Fibroblast of skin of abdomen (primary cell): ENCODE data around the gene GRIA3.
"Not testable (repeated sequence)": the region's sequence is repeated elsewhere in the genome, so short reads cannot be mapped to it uniquely, and the experiment has no call there.

ENCODE experiments used
- DNase-seq: peaks from one replicate; pipeline ENCODE4 v3.0.0-alpha.2; 2013

Gene GRIA3

GRCh38 chrX:123475068-123475724 is 291.1 kb downstream of the GRIA3 start:
- peak; percentile 11 for DNase-seq

- DNase-seq = no peak
Measured at GRCh38 chrX:123476611-123477219, 292.6 kb downstream of the GRIA3 start.

DNA sequence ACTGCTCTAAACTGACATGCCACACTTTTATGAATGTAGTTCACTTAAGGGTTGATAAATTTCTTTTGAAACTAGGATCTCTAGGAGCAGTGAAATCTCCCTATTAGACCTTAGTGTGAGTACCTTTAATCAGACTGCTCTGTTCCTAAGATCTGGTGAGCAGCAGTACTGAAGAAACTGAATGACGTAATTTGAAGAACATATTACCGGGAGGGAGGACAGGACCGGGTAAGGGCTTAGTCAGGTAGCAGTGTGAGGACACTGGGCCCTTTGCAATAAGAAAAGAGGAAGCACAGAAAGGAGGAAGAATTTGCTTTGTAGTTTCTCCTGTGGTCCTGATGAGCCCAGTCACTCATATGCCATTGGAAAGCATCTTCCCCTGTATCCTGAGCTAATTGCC is 293.6 kb downstream of the GRIA3 start:
- DNase-seq = no peak

- peak; percentile 31 for DNase-seq
Measured at GRCh38 chrX:123481913-123482851, 298.1 kb downstream of the GRIA3 start.

GRCh38 chrX:123486297-123486696 is 302.2 kb downstream of the GRIA3 start:
- no peak for DNase-seq

DNA sequence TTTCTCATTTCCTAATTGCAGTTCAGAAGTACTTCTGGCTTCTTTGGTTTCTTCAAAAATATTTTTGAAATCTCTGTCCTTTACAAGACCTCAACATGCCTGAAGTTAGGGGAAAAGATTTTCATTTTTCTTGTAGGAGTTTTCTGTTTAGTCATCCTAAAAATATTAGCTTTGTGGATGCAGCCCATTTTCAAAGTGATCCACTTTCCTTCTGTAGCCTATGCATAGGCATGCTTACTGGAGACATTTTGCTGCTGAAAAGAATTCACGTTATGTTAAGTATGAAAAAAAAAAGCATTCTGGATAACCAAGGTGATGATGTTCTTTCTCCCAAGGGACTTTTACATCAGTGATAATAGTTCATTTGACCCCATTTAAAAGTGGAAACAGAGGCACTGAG is 303.2 kb downstream of the GRIA3 start:
- peak; percentile 58 for DNase-seq

DNA sequence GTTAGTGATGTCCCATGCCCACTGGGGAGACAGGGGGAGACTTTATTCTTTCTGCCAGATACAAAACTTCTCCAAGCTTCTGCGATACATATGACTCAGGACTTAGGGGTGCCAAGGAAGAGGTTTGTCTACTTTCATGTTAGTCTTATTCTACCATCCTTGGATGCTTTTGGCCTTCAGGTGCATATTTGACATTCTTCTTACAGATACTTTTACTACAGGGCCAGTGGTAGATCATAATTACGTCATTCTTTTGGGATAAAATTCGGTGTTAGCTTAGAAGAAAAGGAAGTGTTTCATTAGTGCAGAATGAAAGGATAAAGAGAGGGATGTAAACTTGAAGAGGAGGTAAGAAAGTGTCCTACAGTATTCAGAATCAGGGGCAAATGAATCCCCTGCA is 303.6 kb downstream of the GRIA3 start:
- DNase-seq = peak; percentile 47

GRCh38 chrX:123489011-123489410 is 304.9 kb downstream of the GRIA3 start:
- DNase-seq = peak; percentile 55

DNA sequence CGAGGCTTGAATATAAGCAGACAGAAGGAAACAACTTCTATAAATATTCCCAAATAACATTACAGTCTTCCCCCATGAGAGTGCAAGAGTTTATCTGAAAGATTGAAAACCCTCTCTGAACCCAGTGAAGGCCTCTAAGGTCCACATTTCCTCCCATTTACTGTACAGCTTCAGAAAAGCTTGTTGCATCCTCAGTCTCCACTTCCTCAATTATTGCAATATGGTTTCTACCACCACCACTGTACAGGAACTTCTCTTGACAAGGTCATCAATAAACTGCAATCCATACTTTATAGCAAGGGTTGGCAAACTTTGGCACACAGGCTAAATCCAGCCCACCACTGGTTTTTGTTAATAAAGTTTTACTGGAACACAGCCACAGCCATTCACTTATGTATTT is 309.8 kb downstream of the GRIA3 start:
- no peak for DNase-seq

DNA sequence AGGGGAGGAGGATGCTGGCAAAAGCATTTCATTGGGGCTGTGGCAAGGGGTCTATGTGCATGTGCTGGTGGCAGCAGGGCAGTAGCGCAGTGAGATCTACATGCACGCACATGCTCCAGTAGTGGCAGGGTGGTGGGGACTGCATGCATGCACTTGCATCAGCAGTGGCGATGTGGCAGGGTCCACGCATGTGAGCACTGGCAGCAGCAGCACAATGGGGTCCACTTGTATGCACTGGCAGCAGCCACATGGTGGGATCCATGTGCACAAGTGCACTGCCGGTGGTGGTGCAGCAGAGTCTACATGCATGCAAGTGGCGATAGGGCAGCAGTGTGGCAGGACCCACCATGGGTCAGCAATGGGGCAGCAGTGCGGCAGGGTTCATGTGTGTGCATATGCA is 315.7 kb downstream of the GRIA3 start:
- no peak for DNase-seq

GRCh38 chrX:123504047-123504446 is 320.0 kb downstream of the GRIA3 start:
- peak; percentile 8 for DNase-seq

- DNase-seq = no peak
Measured at GRCh38 chrX:123504630-123505270, 320.7 kb downstream of the GRIA3 start.

- DNase-seq = no peak
Measured at GRCh38 chrX:123513585-123514278, 329.7 kb downstream of the GRIA3 start.

DNA sequence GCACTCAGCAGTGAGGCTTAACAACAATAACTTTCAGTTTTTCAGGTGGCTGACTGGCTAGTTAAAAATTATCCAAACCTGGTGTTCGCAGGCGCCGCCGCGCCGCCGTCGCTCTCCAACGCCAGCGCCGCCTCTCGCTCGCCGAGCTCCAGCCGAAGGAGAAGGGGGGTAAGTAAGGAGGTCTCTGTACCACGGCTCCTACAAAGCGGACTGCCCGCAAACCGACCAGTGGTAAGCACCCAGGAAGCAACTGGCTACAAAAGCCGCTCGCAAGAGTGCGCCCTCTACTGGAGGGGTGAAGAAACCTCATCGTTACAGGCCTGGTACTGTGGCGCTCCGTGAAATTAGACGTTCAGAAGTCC is 330.2 kb downstream of the GRIA3 start:
- not testable (repeated sequence) for DNase-seq

DNA sequence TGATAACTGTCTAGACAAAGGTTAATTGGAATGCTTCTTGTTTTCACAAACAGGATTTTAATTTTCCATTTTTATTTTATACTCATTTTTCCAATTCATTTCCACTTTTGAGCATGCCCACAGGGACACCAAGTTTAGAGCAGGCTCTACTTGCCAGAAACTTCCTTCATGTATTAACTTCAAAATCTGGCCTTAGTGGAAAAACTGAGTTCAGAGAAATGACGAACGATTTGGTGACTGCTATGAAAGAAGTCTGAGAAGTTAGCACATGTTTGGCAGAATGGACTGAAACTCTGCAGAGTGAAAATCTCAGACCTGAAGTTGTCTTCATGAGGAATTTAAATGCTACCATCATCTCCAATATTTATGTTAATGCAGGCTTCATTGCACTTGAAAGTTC is 334.7 kb downstream of the GRIA3 start:
- DNase-seq = no peak

DNA sequence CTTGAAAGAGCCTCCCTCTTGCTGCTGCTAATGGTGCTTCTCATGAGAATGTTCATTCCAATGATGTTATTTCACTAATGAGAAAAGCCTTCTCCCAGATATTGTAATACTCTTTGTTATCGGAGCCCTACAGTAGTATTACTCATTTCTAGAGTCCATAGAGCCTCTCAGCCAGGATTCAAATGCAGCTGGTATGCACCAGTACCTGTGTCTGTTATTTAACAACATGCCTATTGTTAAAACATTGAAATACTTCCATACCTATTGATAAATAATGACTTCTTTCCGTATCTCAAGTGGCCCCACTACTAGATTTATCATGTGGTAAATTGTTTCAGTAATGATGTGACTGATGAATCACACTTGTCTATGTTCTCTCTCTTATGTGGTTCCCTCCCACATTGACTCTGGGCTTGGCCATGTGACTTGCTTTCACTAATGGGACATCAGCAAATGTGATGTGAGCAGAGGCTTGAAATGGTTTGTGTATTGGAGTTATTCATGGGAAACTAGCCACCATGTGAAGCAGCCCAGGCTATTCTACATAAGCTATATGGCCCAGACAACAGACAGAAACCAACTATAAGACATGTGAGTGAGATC is 341.1 kb downstream of the GRIA3 start:
- DNase-seq = peak; percentile 4

DNA sequence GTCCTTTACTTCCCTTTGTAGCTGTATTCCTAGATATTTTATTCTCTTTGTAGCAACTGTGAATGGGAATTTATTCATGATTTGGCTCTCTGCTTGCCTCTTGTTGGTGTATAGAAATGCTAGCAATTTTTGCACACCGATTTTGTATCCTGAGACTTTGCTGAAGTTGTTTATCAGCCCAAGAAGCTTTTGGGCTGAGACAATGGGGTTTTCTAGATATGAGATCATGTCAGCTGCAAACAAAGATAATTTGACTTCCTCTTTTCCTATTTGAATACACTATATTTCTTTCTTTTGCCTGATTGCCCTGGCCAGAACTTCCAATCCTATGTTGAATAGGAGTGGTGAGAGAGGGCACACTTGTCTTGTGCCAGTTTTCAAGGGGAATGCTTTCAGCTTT is 346.6 kb downstream of the GRIA3 start:
- DNase-seq = not testable (repeated sequence)
